GM10248 (cell line): ENCODE measurements around the gene CACNG1.
"Not testable (repeated sequence)": the region's sequence is repeated elsewhere in the genome, so short reads cannot be mapped to it uniquely, and the experiment has no call there.

Source experiments
- CTCF ChIA-PET: fragments of 300-600 bp; sonication (Branson Sonifier 250); formaldehyde crosslinking; extraction: SDS; loops from one replicate; lab custom pipeline; 2021; ENCODE audit warnings: antibody characterized with exemption; lab: Yijun Ruan, JAX
- POLR2A ChIA-PET: fragments of 350-650 bp; sonication (Branson Sonifier 250); formaldehyde crosslinking; extraction: SDS; loops from one replicate; lab custom pipeline; 2020; ENCODE audit warnings: antibody characterized with exemption; lab: Yijun Ruan, JAX
- DNase-seq: peaks from one replicate; pipeline ENCODE4 v3.0.0; 2012; ENCODE audit errors: extremely low spot score
- CTCF ChIP-seq: IDR thresholded peaks from 2 replicates; pipeline ENCODE4 v1.5.1; 2012; ENCODE audit warnings: mild to moderate bottlenecking, low read depth; ENCODE audit errors: extremely low read depth, missing control alignments, control extremely low read depth

The CACNG1 gene

DNA sequence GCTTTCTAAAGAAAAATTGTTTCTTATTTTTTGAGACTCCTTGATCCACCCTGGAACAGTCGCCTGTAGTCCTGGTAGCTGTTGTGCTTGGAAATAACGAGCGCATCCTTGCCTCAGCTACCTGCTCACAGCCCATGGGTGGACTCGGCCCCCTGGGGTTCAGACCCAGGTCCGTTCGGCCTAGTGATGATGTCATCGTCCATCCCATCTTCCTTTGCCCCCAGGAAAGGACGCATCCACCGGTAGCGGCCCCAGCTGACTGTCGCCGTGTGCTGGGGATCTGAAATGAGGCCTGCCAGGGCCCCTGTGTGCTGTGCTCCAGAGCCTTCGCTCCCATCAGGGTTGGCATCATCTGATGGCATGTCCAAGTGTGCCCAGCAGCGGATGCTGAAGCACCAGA is 12.0 kb upstream of the CACNG1 start:
- no peak for DNase-seq
- ChIA-PET CTCF (no interaction called here), POLR2A (no interaction called here)
- TF ChIP-seq CTCF: no peak

GRCh38 chr17:67032985-67033384 is 11.4 kb upstream of the CACNG1 start:
- CTCF ChIA-PET: no interaction called here
- POLR2A ChIA-PET: no interaction called here
- no peak for TF ChIP-seq CTCF
- DNase-seq: no peak

GRCh38 chr17:67033613-67034012 is 10.7 kb upstream of the CACNG1 start:
- no peak for DNase-seq
- CTCF ChIA-PET: no interaction called here
- TF ChIP-seq CTCF: no peak
- POLR2A ChIA-PET: no interaction called here

- TF ChIP-seq CTCF: no peak
- ChIA-PET POLR2A (no interaction called here), CTCF (interaction anchor here (1.3 to 2.2 kb wide), 3 partner anchors 11 to 46 kb away, joined by 3 to 9 read pairs (median 4); no protein-coding TSS in a partner anchor)
- peak; percentile 73 for DNase-seq
Observed at GRCh38 chr17:67035131-67036083, 8.9 kb upstream of the CACNG1 start.

- ChIA-PET POLR2A (no interaction called here), CTCF (interaction anchor here (1.4 kb wide), 1 partner anchor 19 kb away, joined by 4 read pairs; no protein-coding TSS in a partner anchor)
- no peak for TF ChIP-seq CTCF
- DNase-seq: no peak
Observed at GRCh38 chr17:67038861-67039365, 5.4 kb upstream of the CACNG1 start.

- POLR2A ChIA-PET: no interaction called here
- CTCF ChIA-PET: interaction anchor here (1.5 kb wide), 1 partner anchor 10 kb away, joined by 6 read pairs; no protein-coding TSS in a partner anchor
- TF ChIP-seq CTCF: no peak
- DNase-seq: no peak
Observed at GRCh38 chr17:67040652-67041051, 3.7 kb upstream of the CACNG1 start.

GRCh38 chr17:67041119-67041518 is 3.2 kb upstream of the CACNG1 start:
- CTCF ChIA-PET: interaction anchor here (1.5 kb wide), 1 partner anchor 9 kb away, joined by 6 read pairs; no protein-coding TSS in a partner anchor
- POLR2A ChIA-PET, DNase-seq: not testable (repeated sequence)
